Coronary artery (tissue), 2 donors: ENCODE measurements around the gene DENND2A.

ENCODE experiments used
- DNase-seq: peaks from one replicate; pipeline ENCODE4 v3.0.0-alpha.2; 2017; ENCODE audit warnings: low spot score
- H3K27ac ChIP-seq, 2 donors: fragments of 200-600 bp; sonication (generic); one replicate each; pipeline ENCODE4 v1.5.1; 2016 to 2019
- H3K4me3 ChIP-seq: fragments of 200-600 bp; sonication (generic); 2 replicates; pipeline ENCODE4 v1.5.1; 2016; ENCODE audit warnings: mild to moderate bottlenecking, moderate library complexity
- CTCF ChIP-seq: fragments of 200-600 bp; sonication (generic); IDR thresholded peaks from one replicate; pipeline ENCODE4 v1.5.1; 2019; ENCODE audit warnings: antibody characterized with exemption

The DENND2A gene

GRCh38 chr7:140542228-140542603 lies 98.4 kb downstream of the DENND2A start:
- no peak overlapping the region for H3K4me3 ChIP-seq
- peak overlapping the region in 1 of 2 donors; percentile 73 for H3K27ac ChIP-seq
- no peak for DNase-seq
- no peak for TF ChIP-seq CTCF

- Histone ChIP-seq H3K4me3 (peak overlapping the region; percentile 31), H3K27ac (peak overlapping the region in 1 of 2 donors; percentile 73)
- no peak for DNase-seq
- TF ChIP-seq CTCF = no peak
Observed at GRCh38 chr7:140541513-140542227, 98.9 kb downstream of the DENND2A start.

- Histone ChIP-seq H3K4me3 (peak overlapping the region; percentile 31), H3K27ac (peak overlapping the region in 1 of 2 donors; percentile 73)
- DNase-seq = no peak
- TF ChIP-seq CTCF = no peak
Observed at GRCh38 chr7:140541176-140541512, 99.5 kb downstream of the DENND2A start.

- no peak for DNase-seq
- no peak for TF ChIP-seq CTCF
- Histone ChIP-seq H3K27ac (no peak overlapping the region), H3K4me3 (no peak overlapping the region)
Observed at GRCh38 chr7:140540136-140540777, 100.4 kb downstream of the DENND2A start.

GRCh38 chr7:140539461-140539860 lies 101.2 kb downstream of the DENND2A start:
- no peak overlapping the region for H3K4me3 ChIP-seq
- TF ChIP-seq CTCF = no peak
- no peak for DNase-seq
- H3K27ac ChIP-seq = no peak overlapping the region

- DNase-seq = no peak
- H3K27ac ChIP-seq = peak overlapping the region in 1 of 2 donors; percentile 48
- no peak for TF ChIP-seq CTCF
- H3K4me3 ChIP-seq = no peak overlapping the region
Observed at GRCh38 chr7:140537750-140538482, 102.7 kb downstream of the DENND2A start.
